Kidney (tissue), 14 donors: Measurements from ENCODE around the gene AP2M1. TPM values are rescaled to one million over a fixed set of nuclear protein-coding genes. Genes with fewer than 3 reads are reported as not detected.

Experiments used
- DNase-seq, 5 donors: peaks; one replicate each; pipeline ENCODE4 v3.0.0-alpha.2; 2013 to 2020
- FAIRE-seq: peaks from 2 replicates; lab custom pipeline; 2012; peaks lifted over from hg19 to GRCh38; lab: Jason Lieb, UNC
- H3K27ac ChIP-seq, 2 donors: one replicate each; pipeline ENCODE4 v1.7.0; 2013; ENCODE audit warnings: low read depth in 2 of 2, low read length in 2 of 2, inconsistent platforms in 1 of 2
- H3K27me3 ChIP-seq: one replicate; pipeline ENCODE4 v1.7.1; 2013; ENCODE audit warnings: low read length, inconsistent platforms; ENCODE audit not compliant: control insufficient read depth, insufficient read depth
- H3K36me3 ChIP-seq, 3 donors: one replicate each; pipeline versions ENCODE4 v1.7.0 to v1.7.1; 2013; ENCODE audit warnings: low read length in 3 of 3, control low read depth in 1 of 3, inconsistent platforms in 1 of 3; ENCODE audit not compliant: insufficient read depth in 3 of 3, control insufficient read depth in 2 of 3
- H3K4me1 ChIP-seq, 3 donors: one replicate each; pipeline versions ENCODE4 v1.7.0 to v1.7.1; 2013; ENCODE audit warnings: low read length in 3 of 3, inconsistent platforms in 1 of 3, low read depth in 1 of 3; ENCODE audit not compliant: control insufficient read depth in 2 of 3, insufficient read depth in 2 of 3
- H3K4me3 ChIP-seq, 3 donors: one replicate each; pipeline versions ENCODE4 v1.7.0 to v1.8.1; 2013; ENCODE audit warnings: low read length in 3 of 3, control low read depth in 1 of 3, inconsistent platforms in 1 of 3
- H3K9ac ChIP-seq, 3 donors: one replicate each; pipeline versions ENCODE4 v1.7.0 to v1.7.1; 2013; ENCODE audit warnings: low read length in 3 of 3, control low read depth in 1 of 3, inconsistent platforms in 1 of 3
- H3K9me3 ChIP-seq, 3 donors: one replicate each; pipeline versions ENCODE4 v1.7.0 to v1.7.1; 2013; ENCODE audit warnings: low read length in 3 of 3, control low read depth in 1 of 3, inconsistent platforms in 1 of 3; ENCODE audit not compliant: control insufficient read depth in 2 of 3, insufficient read depth in 1 of 3
- intact Hi-C: fragments of 100-400 bp; cut with DNase I; formaldehyde crosslinking; loops from one replicate; pipeline ENCODE4 v1.11.1; 2022
- polyA plus RNA-seq: library from polyadenylated mRNA; stranded (reverse); fragments of 350-450 nt; fragmentation: Illumina TruSeq; extraction: RNeasy Lipid Tissue Mini Kit (QIAGEN cat#74804); gene quantifications from one replicate; pipeline ENCODE4 v1.2.3, GENCODE V29; 2014; ENCODE audit warnings: low read depth, low replicate concordance; ENCODE audit not compliant: insufficient read depth
- total RNA-seq: library from RNA; stranded (reverse); fragmentation: NEBNext Ultra II Directional; extraction: Animal tissue kit (Norgen Biotek cat#: 25700); gene quantifications from one replicate; pipeline ENCODE4 v1.2.1, GENCODE V29; 2021
- TF ChIP-seq, protein P1 (sequence below): IDR thresholded peaks from 3 replicates; pipeline ENCODE4 v1.5.1; 2012; ENCODE audit warnings: mild to moderate bottlenecking, moderate library complexity, borderline replicate concordance; ENCODE audit not compliant: insufficient read depth; ENCODE audit errors: extremely low read depth
- donor health status: control.
- donor health status: control.
- donor health status: control.
- donor health status: control.
- donor health status: control.
- donor health status: DM: yes; HTN: yes; CAD: no.
- donor health status: Normal renal cell carcinoma (clear cell type).

AP2M1 gene
- total and polyA plus RNA-seq, 2 donors from 2014 or later = 329 to 353 TPM

DNA sequence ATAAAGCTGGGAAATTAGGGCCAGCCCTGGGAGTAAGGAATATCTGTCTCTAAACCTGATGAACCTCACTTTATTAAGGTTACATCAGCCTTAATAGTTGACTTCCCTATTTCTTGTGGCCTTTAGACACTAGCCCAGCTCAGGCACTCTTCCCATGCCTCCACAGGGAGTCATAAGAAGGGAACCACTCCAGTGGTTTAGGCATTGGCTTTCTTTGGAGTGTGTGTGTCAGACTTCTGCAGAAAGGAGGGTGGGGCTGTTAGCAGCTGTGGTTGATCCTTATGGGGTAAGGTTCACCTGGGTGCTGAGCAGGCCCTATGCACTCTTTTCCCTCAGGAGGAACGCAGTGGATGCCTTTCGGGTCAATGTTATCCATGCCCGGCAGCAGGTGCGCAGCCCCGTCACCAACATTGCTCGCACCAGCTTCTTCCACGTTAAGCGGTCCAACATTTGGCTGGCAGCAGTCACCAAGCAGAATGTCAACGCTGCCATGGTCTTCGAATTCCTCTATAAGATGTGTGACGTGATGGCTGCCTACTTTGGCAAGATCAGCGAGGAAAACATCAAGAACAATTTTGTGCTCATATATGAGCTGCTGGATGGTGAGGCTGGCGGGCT lies 4.0 kb downstream of the AP2M1 start:
- TF ChIP-seq, protein P1, sequence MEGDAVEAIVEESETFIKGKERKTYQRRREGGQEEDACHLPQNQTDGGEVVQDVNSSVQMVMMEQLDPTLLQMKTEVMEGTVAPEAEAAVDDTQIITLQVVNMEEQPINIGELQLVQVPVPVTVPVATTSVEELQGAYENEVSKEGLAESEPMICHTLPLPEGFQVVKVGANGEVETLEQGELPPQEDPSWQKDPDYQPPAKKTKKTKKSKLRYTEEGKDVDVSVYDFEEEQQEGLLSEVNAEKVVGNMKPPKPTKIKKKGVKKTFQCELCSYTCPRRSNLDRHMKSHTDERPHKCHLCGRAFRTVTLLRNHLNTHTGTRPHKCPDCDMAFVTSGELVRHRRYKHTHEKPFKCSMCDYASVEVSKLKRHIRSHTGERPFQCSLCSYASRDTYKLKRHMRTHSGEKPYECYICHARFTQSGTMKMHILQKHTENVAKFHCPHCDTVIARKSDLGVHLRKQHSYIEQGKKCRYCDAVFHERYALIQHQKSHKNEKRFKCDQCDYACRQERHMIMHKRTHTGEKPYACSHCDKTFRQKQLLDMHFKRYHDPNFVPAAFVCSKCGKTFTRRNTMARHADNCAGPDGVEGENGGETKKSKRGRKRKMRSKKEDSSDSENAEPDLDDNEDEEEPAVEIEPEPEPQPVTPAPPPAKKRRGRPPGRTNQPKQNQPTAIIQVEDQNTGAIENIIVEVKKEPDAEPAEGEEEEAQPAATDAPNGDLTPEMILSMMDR = no peak
- H3K36me3 ChIP-seq = peaks cover 9 to 67% (median 51%) of the 10 kb centered on the region in 3 donors
- H3K27ac ChIP-seq = no peak overlapping the region
- H3K9ac ChIP-seq = no peak overlapping the region
- H3K4me1 ChIP-seq = peaks cover 0 to 28% (median 10%) of the 10 kb centered on the region in 3 donors
- intact Hi-C loops = no loop called here
- no peaks in the 10 kb centered on the region for H3K27me3 ChIP-seq
- DNase-seq = no peak
- no peak overlapping the region for H3K4me3 ChIP-seq
- no peak for FAIRE-seq
- H3K9me3 ChIP-seq = no peaks in the 10 kb centered on the region

DNA sequence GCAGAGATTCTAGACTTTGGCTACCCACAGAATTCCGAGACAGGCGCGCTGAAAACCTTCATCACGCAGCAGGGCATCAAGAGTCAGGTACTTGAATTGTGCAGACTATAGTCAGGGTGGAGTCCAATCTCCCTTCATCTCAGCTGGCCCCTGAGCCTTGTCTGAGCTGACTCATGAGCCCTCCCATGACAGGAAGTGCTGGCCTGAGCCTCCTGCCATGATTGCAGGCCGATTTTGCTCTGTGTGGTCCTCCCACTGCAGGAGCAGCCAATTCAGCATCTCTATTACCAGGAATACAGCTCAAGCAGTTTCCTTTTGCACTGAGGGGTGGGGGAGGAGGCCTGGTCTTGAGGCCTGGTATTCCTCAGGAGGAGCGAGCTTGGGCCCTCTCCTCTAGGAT lies 5.5 kb downstream of the AP2M1 start:
- intact Hi-C loops = no loop called here

DNA sequence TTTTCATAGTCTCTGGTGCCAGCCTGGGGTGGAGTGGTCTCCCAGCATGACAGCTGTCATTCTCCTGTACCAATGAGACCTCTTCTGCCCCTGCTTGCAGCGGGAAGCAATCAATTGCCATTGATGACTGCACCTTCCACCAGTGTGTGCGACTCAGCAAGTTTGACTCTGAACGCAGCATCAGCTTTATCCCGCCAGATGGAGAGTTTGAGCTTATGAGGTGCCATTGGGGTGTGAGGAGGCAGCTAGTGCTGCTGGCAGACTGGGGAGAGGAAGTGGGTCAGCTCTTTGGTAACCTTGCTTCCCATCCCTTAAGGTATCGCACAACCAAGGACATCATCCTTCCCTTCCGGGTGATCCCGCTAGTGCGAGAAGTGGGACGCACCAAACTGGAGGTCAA lies 6.9 kb downstream of the AP2M1 start:
- DNase-seq = no peak
- intact Hi-C loops = no loop called here
- Histone ChIP-seq H3K4me3 (no peak overlapping the region), H3K9me3 (no peaks in the 10 kb centered on the region), H3K36me3 (peaks cover 9 to 71% (median 51%) of the 10 kb centered on the region in 3 donors), H3K27ac (no peak overlapping the region), H3K9ac (no peak overlapping the region), H3K27me3 (no peaks in the 10 kb centered on the region), H3K4me1 (peaks cover 0 to 22% (median 9%) of the 10 kb centered on the region in 3 donors)
- FAIRE-seq = no peak
- TF ChIP-seq, protein P1 = no peak

More for the DNA sequence above, 5.5 kb downstream of the AP2M1 start:
- Histone ChIP-seq H3K36me3 (peaks cover 9 to 71% (median 51%) of the 10 kb centered on the region in 3 donors), H3K27ac (no peak overlapping the region), H3K9me3 (no peaks in the 10 kb centered on the region), H3K4me3 (no peak overlapping the region), H3K4me1 (peaks cover 0 to 28% (median 10%) of the 10 kb centered on the region in 3 donors), H3K27me3 (no peaks in the 10 kb centered on the region), H3K9ac (no peak overlapping the region)
- FAIRE-seq = no peak
- TF ChIP-seq, protein P1 = no peak
- no peak for DNase-seq

DNA sequence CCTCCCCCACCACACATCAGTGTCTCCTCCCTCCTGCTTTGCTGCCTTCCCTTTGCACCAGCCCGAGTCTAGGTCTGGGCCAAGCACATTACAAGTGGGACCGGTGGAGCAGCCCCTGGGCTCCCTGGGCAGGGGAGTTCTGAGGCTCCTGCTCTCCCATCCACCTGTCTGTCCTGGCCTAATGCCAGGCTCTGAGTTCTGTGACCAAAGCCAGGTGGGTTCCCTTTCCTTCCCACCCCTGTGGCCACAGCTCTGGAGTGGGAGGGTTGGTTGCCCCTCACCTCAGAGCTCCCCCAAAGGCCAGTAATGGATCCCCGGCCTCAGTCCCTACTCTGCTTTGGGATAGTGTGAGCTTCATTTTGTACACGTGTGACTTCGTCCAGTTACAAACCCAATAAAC lies 9.0 kb downstream of the AP2M1 start:
- H3K4me1 ChIP-seq = peaks cover 0 to 13% (median 3%) of the 10 kb centered on the region in 3 donors
- H3K27me3 ChIP-seq = no peaks in the 10 kb centered on the region
- H3K4me3 ChIP-seq = no peak overlapping the region
- no peak overlapping the region for H3K27ac ChIP-seq
- H3K36me3 ChIP-seq = peaks cover 12 to 63% (median 42%) of the 10 kb centered on the region in 3 donors
- DNase-seq (no peak), FAIRE-seq (no peak)
- no peaks in the 10 kb centered on the region for H3K9me3 ChIP-seq
- intact Hi-C loops = no loop called here
- TF ChIP-seq, protein P1 = no peak
- no peak overlapping the region for H3K9ac ChIP-seq
